RWPE2 (cell line): Measurements from ENCODE around the gene SGTB.

ENCODE experiments used
- ATAC-seq: fragments of 200-7000 bp; cut with Tn5 transposase; 3 replicates; pipeline ENCODE4 v1.9.1; 2021; ENCODE audit warnings: low read depth
- DNase-seq: peaks from one replicate; pipeline ENCODE4 v3.0.0-alpha.2; 2020; ENCODE audit warnings: low spot score
- H3K27ac ChIP-seq: fragments of 450-650 bp; 2 replicates; pipeline ENCODE4 v1.5.1; 2017; ENCODE audit warnings: mild to moderate bottlenecking; ENCODE audit not compliant: poor library complexity, severe bottlenecking
- H3K27me3 ChIP-seq: fragments of 250-450 bp; sonication (Bioruptor Pico); 2 replicates; pipeline ENCODE4 v1.5.1; 2021; ENCODE audit warnings: mild to moderate bottlenecking, moderate library complexity; ENCODE audit not compliant: insufficient read depth, poor library complexity, severe bottlenecking
- H3K36me3 ChIP-seq: fragments of 250-450 bp; sonication (Bioruptor Pico); 2 replicates; pipeline ENCODE4 v1.5.1; 2020; ENCODE audit warnings: low read depth, mild to moderate bottlenecking, moderate library complexity
- H3K4me1 ChIP-seq: fragments of 250-450 bp; sonication (Bioruptor Pico); 2 replicates; pipeline ENCODE4 v1.5.1; 2021; ENCODE audit warnings: mild to moderate bottlenecking, moderate library complexity; ENCODE audit not compliant: insufficient read depth, poor library complexity, severe bottlenecking
- H3K4me3 ChIP-seq: fragments of 250-450 bp; sonication (Bioruptor Pico); 2 replicates; pipeline ENCODE4 v1.5.1; 2021; ENCODE audit warnings: mild to moderate bottlenecking, moderate library complexity; ENCODE audit not compliant: severe bottlenecking
- H3K9me3 ChIP-seq: fragments of 250-450 bp; sonication (Bioruptor Pico); 2 replicates; pipeline ENCODE4 v1.5.1; 2021; ENCODE audit warnings: mild to moderate bottlenecking, moderate library complexity; ENCODE audit not compliant: severe bottlenecking
- CTCF ChIP-seq: fragments of 450-650 bp; IDR thresholded peaks from one replicate; pipeline ENCODE4 v1.5.1; 2017; ENCODE audit warnings: mild to moderate bottlenecking, moderate library complexity; ENCODE audit not compliant: poor library complexity, severe bottlenecking

SGTB gene

DNA sequence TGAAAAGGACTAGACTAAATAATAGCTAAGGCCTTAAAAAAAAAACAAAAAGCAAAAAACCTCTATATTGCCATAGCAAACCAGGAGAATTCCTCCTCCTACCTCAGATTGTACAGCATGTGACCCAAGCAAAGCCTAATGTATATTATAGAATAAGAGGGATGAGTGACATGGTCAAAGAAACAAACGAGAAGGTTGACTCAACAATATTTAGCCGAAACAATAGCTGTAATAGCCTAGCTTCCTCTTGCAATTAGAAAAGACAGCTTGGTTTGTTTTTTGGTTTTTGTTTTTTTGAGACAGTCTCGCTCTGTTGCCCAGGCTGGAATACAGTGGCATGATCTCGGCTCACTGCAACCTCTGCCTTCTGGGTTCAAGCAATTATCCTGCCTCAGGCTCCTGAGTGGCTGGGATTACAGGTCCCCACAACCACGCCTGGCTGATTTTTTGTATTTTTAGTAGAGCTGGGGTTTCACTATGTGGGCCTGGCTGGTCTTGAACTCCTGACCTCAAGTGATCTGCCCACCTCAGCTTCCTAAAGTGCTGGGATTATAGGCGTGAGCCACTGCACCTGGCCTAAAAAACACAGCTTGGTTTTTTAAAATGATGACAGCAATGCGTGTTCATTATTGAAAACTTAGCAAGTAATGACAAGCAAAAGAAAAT, 5.7 kb upstream of the SGTB start:
- Histone ChIP-seq H3K36me3 (peaks cover 6% of the 10 kb centered on the region; the same call in 1 of the 2 replicates), H3K27ac (peak overlapping the region; percentile 63), H3K9me3 (no peaks in the 10 kb centered on the region), H3K27me3 (no peaks in the 10 kb centered on the region), H3K4me3 (no peak overlapping the region), H3K4me1 (peaks cover 23% of the 10 kb centered on the region)
- no peak for DNase-seq
- TF ChIP-seq CTCF = no peak
- ATAC-seq = peak; percentile 15; the same call in 2 of the 3 replicates

GRCh38 chr5:65722575-65723403, 880 bp upstream of the SGTB start:
- Histone ChIP-seq H3K27me3 (no peaks in the 10 kb centered on the region), H3K27ac (peak overlapping the region; percentile 66), H3K4me1 (peaks cover 23% of the 10 kb centered on the region), H3K36me3 (peaks cover 13% of the 10 kb centered on the region; the same call in 1 of the 2 replicates), H3K4me3 (peak overlapping the region; percentile 94), H3K9me3 (no peaks in the 10 kb centered on the region)
- ATAC-seq (peak; percentile 48), DNase-seq (no peak)
- no peak for TF ChIP-seq CTCF

- no peak for TF ChIP-seq CTCF
- DNase-seq = peak; percentile 68
- Histone ChIP-seq H3K4me1 (peaks cover 19% of the 10 kb centered on the region), H3K27me3 (no peaks in the 10 kb centered on the region), H3K27ac (peak overlapping the region; percentile 66), H3K9me3 (no peaks in the 10 kb centered on the region), H3K36me3 (peaks cover 13% of the 10 kb centered on the region; the same call in 1 of the 2 replicates), H3K4me3 (peak overlapping the region; percentile 94)
- ATAC-seq = peak; percentile 54
These were observed 724 bp downstream of the SGTB start for GRCh38 chr5:65721050-65721719.

GRCh38 chr5:65718576-65719310, 3.2 kb downstream of the SGTB start:
- no peaks in the 10 kb centered on the region for H3K27me3 ChIP-seq
- H3K27ac ChIP-seq = no peak overlapping the region
- TF ChIP-seq CTCF = no peak
- no peaks in the 10 kb centered on the region for H3K9me3 ChIP-seq
- peaks cover 12% of the 10 kb centered on the region for H3K4me1 ChIP-seq
- peaks cover 10% of the 10 kb centered on the region; the same call in 1 of the 2 replicates for H3K36me3 ChIP-seq
- no peak overlapping the region for H3K4me3 ChIP-seq
- ATAC-seq (no peak), DNase-seq (no peak)
